Esophagus muscularis mucosa (tissue), 4 donors: ENCODE results near the gene KRT77. TPM values are rescaled to one million over a fixed set of nuclear protein-coding genes. Genes with fewer than 3 reads are reported as not detected.

ENCODE experiments used
- DNase-seq: peaks from one replicate; pipeline ENCODE4 v3.0.0-alpha.2; 2017; ENCODE audit errors: extremely low spot score
- H3K27ac ChIP-seq, 4 donors: fragments of 200-600 bp; sonication (generic); replicated peaks in 1 of 4; 1 replicate in 3 of 4; 2 replicates in 1 of 4; pipeline ENCODE4 v1.5.1; 2016 to 2019; ENCODE audit warnings: mild to moderate bottlenecking in 1 of 4
- H3K27me3 ChIP-seq, 4 donors: fragments of 200-600 bp; sonication (generic); one replicate each; pipeline versions ENCODE4 v1.5.1 to v1.6.0; 2016 to 2019
- H3K36me3 ChIP-seq, 4 donors: fragments of 200-600 bp; sonication (generic); one replicate each; pipeline ENCODE4 v1.5.1; 2016 to 2019
- H3K4me1 ChIP-seq, 4 donors: fragments of 200-600 bp; sonication (generic); one replicate each; pipeline ENCODE4 v1.5.1; 2016 to 2019
- H3K4me3 ChIP-seq, 4 donors: fragments of 200-600 bp; sonication (generic); 1 replicate in 2 of 4; 2 replicates in 2 of 4; pipeline ENCODE4 v1.5.1; 2016 to 2019; ENCODE audit warnings: mild to moderate bottlenecking in 4 of 4, moderate library complexity in 1 of 4
- H3K9me3 ChIP-seq, 4 donors: fragments of 200-600 bp; sonication (generic); 1 replicate in 3 of 4; 2 replicates in 1 of 4; pipeline ENCODE4 v1.5.1; 2016 to 2019
- EP300 ChIP-seq: sonication (generic); formaldehyde crosslinking; IDR thresholded peaks from one replicate; pipeline ENCODE4 v1.6.1; 2017; ENCODE audit warnings: antibody characterized with exemption
- POLR2A ChIP-seq: fragments of 450-650 bp; IDR thresholded peaks from one replicate; pipeline ENCODE4 v1.6.1; 2017; ENCODE audit warnings: antibody characterized with exemption, moderate library complexity, mild to moderate bottlenecking, low read depth
- POLR2AphosphoS5 ChIP-seq, 2 donors: sonication (generic); formaldehyde crosslinking; IDR thresholded peaks; one replicate each; pipeline ENCODE4 v1.6.1; 2017; ENCODE audit warnings: antibody characterized with exemption in 2 of 2
- WGBS: methylation state at CpG from one replicate; pipeline ENCODE4 v1.1.5; 2018; 5-methylcytosine and 5-hydroxymethylcytosine counted together
- intact Hi-C: fragments of 100-400 bp; cut with DNase I; formaldehyde crosslinking; loops from one replicate; pipeline ENCODE4 v1.15.1; 2023
- total RNA-seq, 4 donors: library from RNA; depleted of rRNA; stranded (reverse); fragments of >200 nt; gene quantifications; one replicate each; pipeline versions ENCODE4 v1.1.0 to v1.2.1, GENCODE V29; 2016
- TF ChIP-seq, protein P1 (sequence below), 3 experiments: fragments of 200-600 bp in 2 of 3; fragments of 450-650 bp in 1 of 3; sonication (generic) in 2 of 3; IDR thresholded peaks; one replicate each; pipeline ENCODE4 v1.5.1; 2017 to 2019; ENCODE audit warnings: antibody characterized with exemption in 3 of 3, mild to moderate bottlenecking in 2 of 3, moderate library complexity in 1 of 3

The KRT77 gene
- total RNA-seq, 4 donors from 2014 or later = not detected

DNA sequence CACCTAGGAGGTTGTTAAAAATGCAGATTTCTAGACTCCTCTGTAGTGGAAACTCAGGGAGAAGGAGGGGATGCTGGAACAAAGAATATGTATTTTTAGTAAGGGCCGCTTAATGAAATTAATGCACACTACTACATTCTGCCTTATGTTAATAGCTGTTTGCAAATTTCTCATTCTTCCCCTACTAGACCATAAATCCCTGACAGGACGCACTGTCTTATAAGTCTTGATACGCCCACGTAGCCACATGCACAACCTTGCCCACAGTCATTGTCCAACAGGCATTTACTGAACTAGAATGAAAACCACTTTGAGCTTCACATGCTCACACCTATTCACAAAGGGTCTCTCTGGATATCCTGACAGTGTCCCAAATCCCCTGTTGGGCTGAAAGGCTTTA lies 61.9 kb downstream of the KRT77 start:
- intact Hi-C loops = no loop called here
- DNase-seq = peak; percentile 74
- 82% methylated on average over 4 of the region's 4 CpGs for WGBS
- TF ChIP-seq POLR2AphosphoS5 (IDR thresholded peaks at IDR 0.05) (no peak), EP300 (no peak), POLR2A (no peak)
- TF ChIP-seq, protein P1, sequence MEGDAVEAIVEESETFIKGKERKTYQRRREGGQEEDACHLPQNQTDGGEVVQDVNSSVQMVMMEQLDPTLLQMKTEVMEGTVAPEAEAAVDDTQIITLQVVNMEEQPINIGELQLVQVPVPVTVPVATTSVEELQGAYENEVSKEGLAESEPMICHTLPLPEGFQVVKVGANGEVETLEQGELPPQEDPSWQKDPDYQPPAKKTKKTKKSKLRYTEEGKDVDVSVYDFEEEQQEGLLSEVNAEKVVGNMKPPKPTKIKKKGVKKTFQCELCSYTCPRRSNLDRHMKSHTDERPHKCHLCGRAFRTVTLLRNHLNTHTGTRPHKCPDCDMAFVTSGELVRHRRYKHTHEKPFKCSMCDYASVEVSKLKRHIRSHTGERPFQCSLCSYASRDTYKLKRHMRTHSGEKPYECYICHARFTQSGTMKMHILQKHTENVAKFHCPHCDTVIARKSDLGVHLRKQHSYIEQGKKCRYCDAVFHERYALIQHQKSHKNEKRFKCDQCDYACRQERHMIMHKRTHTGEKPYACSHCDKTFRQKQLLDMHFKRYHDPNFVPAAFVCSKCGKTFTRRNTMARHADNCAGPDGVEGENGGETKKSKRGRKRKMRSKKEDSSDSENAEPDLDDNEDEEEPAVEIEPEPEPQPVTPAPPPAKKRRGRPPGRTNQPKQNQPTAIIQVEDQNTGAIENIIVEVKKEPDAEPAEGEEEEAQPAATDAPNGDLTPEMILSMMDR (IDR thresholded peaks at IDR 0.05) = no peak
- Histone ChIP-seq H3K36me3 (no peaks in the 10 kb centered on the region), H3K9me3 (no peaks in the 10 kb centered on the region), H3K27ac (no peak overlapping the region), H3K4me3 (no peak overlapping the region), H3K4me1 (no peaks in the 10 kb centered on the region), H3K27me3 (peaks cover 0 to 15% (median 0%) of the 10 kb centered on the region in 4 donors)

Other genes with a start within 250 kb of the KRT77 start
- not detected for gene KRT6C, start 229.7 kb downstream of the KRT77 start, total RNA-seq
- 1 to 10 TPM in 1 of 4 donors, not detected in 3; 5.4 TPM for gene KRT6A, start 210.3 kb downstream of the KRT77 start, total RNA-seq
- gene KRT5, start 183.1 kb downstream of the KRT77 start, total RNA-seq = 1 to 10 TPM in 1 of 4 donors, under 1 TPM in 1, not detected in 2; 0.46 to 1.2 TPM
- not detected for gene KRT71, start 150.4 kb downstream of the KRT77 start, total RNA-seq
- gene KRT74, start 129.7 kb downstream of the KRT77 start, total RNA-seq = not detected
- gene KRT72, start 102.1 kb downstream of the KRT77 start, total RNA-seq = not detected
- not detected for gene KRT73, start 85.0 kb downstream of the KRT77 start, total RNA-seq
- not detected for gene KRT2, start 51.3 kb downstream of the KRT77 start, total RNA-seq
- gene KRT1, start 23.1 kb downstream of the KRT77 start, total RNA-seq = not detected
- not detected for gene KRT76, start 73.8 kb upstream of the KRT77 start, total RNA-seq
- not detected for gene KRT3, start 92.6 kb upstream of the KRT77 start, total RNA-seq
- 1 to 10 TPM in 1 of 4 donors, under 1 TPM in 3; 0.13 to 5.4 (median 0.20) TPM for gene KRT4, start 110.6 kb upstream of the KRT77 start, total RNA-seq
- gene KRT79, start 130.8 kb upstream of the KRT77 start, total RNA-seq = not detected
- gene KRT78, start 145.5 kb upstream of the KRT77 start, total RNA-seq = 1 to 10 TPM in 1 of 4 donors, under 1 TPM in 2, not detected in 1; 0.33 to 2.1 (median 0.75) TPM
- 100 to 1,000 TPM; 136 to 508 (median 387) TPM for gene KRT8, start 201.6 kb upstream of the KRT77 start, total RNA-seq
- 10 to 100 TPM; 19.7 to 42.5 (median 23.6) TPM for gene KRT18, start 245.6 kb upstream of the KRT77 start, total RNA-seq